Measurements from ENCODE around the gene BDKRB1.

DNA sequence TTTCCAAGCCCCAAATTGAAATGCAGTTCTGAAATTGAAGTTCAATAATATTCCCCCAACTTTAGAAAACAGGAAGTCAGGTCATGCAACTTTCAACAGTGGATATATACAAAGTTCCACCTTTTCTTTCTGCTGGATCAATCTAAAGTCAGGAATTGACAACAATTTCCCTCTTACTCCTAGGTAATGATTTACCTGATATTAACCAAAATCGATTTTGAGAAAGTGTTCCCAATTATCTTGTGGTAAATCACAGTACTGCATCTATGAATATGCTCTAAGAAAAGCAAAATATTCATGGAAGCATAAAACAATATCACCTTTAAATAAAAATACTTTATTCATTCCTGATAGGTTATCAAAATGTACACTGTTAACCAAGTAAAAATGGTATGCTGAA is 28.4 kb downstream of the BDKRB1 start:
- TF ChIP-seq, protein P1, sequence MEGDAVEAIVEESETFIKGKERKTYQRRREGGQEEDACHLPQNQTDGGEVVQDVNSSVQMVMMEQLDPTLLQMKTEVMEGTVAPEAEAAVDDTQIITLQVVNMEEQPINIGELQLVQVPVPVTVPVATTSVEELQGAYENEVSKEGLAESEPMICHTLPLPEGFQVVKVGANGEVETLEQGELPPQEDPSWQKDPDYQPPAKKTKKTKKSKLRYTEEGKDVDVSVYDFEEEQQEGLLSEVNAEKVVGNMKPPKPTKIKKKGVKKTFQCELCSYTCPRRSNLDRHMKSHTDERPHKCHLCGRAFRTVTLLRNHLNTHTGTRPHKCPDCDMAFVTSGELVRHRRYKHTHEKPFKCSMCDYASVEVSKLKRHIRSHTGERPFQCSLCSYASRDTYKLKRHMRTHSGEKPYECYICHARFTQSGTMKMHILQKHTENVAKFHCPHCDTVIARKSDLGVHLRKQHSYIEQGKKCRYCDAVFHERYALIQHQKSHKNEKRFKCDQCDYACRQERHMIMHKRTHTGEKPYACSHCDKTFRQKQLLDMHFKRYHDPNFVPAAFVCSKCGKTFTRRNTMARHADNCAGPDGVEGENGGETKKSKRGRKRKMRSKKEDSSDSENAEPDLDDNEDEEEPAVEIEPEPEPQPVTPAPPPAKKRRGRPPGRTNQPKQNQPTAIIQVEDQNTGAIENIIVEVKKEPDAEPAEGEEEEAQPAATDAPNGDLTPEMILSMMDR (IDR thresholded peaks at IDR 0.05; ENCODE audit: insufficient read depth, low read depth, low read length), result no peak
- TF ChIP-seq EZH2 (IDR thresholded peaks at IDR 0.05; ENCODE audit: insufficient read depth, low read length), result no peak
